Spleen (tissue), 11 donors: ENCODE results near the gene KCNQ1. TPM values are rescaled to one million over a fixed set of nuclear protein-coding genes. Genes with fewer than 3 reads are reported as not detected.

ENCODE experiments used
- DNase-seq: peaks from one replicate; pipeline ENCODE4 v3.0.0-alpha.2; 2020
- H3K27ac ChIP-seq, 8 donors: fragments of 200-600 bp; sonication (generic) in 7 of 8; 1 replicate in 4 of 8; 2 replicates in 4 of 8; pipeline versions ENCODE4 v1.5.0 to v1.8.0; 2016 to 2021; ENCODE audit warnings: inconsistent platforms in 4 of 8, mild to moderate bottlenecking in 4 of 8, moderate library complexity in 1 of 8
- H3K27me3 ChIP-seq, 7 donors: fragments of 200-600 bp; sonication (generic) in 6 of 7; replicated peaks in 1 of 7; 1 replicate in 4 of 7; 2 replicates in 3 of 7; pipeline versions ENCODE4 v1.5.0 to v1.8.0; 2016 to 2021; ENCODE audit warnings: inconsistent platforms in 3 of 7, mild to moderate bottlenecking in 1 of 7
- H3K36me3 ChIP-seq, 6 donors: fragments of 200-600 bp; sonication (generic) in 5 of 6; 1 replicate in 4 of 6; 2 replicates in 2 of 6; pipeline versions ENCODE4 v1.5.0 to v1.8.0; 2016 to 2021; ENCODE audit warnings: inconsistent platforms in 2 of 6
- H3K4me1 ChIP-seq, 6 donors: fragments of 200-600 bp; sonication (generic) in 5 of 6; 1 replicate in 3 of 6; 2 replicates in 3 of 6; pipeline versions ENCODE4 v1.5.0 to v1.8.0; 2016 to 2021; ENCODE audit warnings: inconsistent platforms in 3 of 6
- H3K4me3 ChIP-seq, 8 donors: fragments of 200-600 bp; sonication (generic) in 7 of 8; 1 replicate in 4 of 8; 2 replicates in 4 of 8; pipeline versions ENCODE4 v1.5.0 to v1.8.0; 2016 to 2021; ENCODE audit warnings: inconsistent platforms in 4 of 8, mild to moderate bottlenecking in 4 of 8, moderate library complexity in 2 of 8
- H3K9me3 ChIP-seq, 8 donors: fragments of 200-600 bp; sonication (generic) in 7 of 8; 1 replicate in 4 of 8; 2 replicates in 4 of 8; pipeline versions ENCODE4 v1.5.0 to v1.8.0; 2016 to 2021; ENCODE audit warnings: inconsistent platforms in 4 of 8
- CTCF ChIP-seq, 11 experiments: fragments of 200-600 bp in 7 of 11; fragments of 450-650 bp in 4 of 11; sonication (generic) in 4 of 11; IDR thresholded peaks in 8 of 11; conservative IDR thresholded peaks in 3 of 11; 1 replicate in 7 of 11; 2 replicates in 4 of 11; pipeline versions ENCODE4 v1.4.0 to v1.8.0; 2016 to 2021; ENCODE audit warnings: antibody characterized with exemption in 11 of 11, inconsistent platforms in 4 of 11, mild to moderate bottlenecking in 1 of 11
- POLR2A ChIP-seq, 3 donors: fragments of 450-650 bp; IDR thresholded peaks; one replicate each; pipeline ENCODE4 v1.5.1; 2017; ENCODE audit warnings: antibody characterized with exemption in 3 of 3, mild to moderate bottlenecking in 1 of 3
- POLR2AphosphoS5 ChIP-seq, 3 donors: sonication (generic); formaldehyde crosslinking; IDR thresholded peaks; one replicate each; pipeline ENCODE4 v1.5.1; 2017; ENCODE audit warnings: antibody characterized with exemption in 3 of 3
- WGBS, 5 donors: extraction: QIAGEN DNeasy Blood & Tissue Kit in 3 of 5; methylation state at CpG; one replicate each; pipeline versions ENCODE4 v1.1.5 to v1.1.7; 2013 to 2018; 5-methylcytosine and 5-hydroxymethylcytosine counted together
- intact Hi-C: fragments of 100-400 bp; cut with DNase I; formaldehyde crosslinking; loops from one replicate; pipeline ENCODE4 v1.15.0; 2023; ENCODE audit warnings: low total_unique reads
- polyA plus RNA-seq, 3 donors: library from polyadenylated mRNA; stranded (reverse); fragments of 200-250 nt; gene quantifications; one replicate each; pipeline ENCODE4 v1.2.1, GENCODE V29; 2013
- total RNA-seq, 7 donors: library from RNA; depleted of rRNA in 3 of 7; stranded (reverse); fragments of >200 nt in 3 of 7; fragmentation: NEBNext Ultra II Directional in 4 of 7; extraction: Animal tissue kit (Norgen Biotek cat#: 25700) in 4 of 7; gene quantifications; one replicate each; pipeline versions ENCODE4 v1.1.0 to v1.2.1, GENCODE V29; 2016 to 2021
- donor health status: healthy with polysubstance abuse.
- donor health status: DM: no; HTN: no; CAD: no; lungs with moderate emphysema.
- donor health status: DM: no; HTN: no; CAD: no.
- donor health status: Bipolar disorder and iron deficiency.
- donor health status: healthy.
- donor health status: DM: no; HTN: no; CAD: no.
- donor health status: DM: yes; HTN: yes; CAD: no.

KCNQ1 gene
- total and polyA plus RNA-seq, 10 donors: 3.3 to 21.6 (median 13.5) TPM

- DNase-seq: no peak
- Histone ChIP-seq H3K4me1 (peaks cover 0 to 10% (median 5%) of the 10 kb centered on the region in 6 donors), H3K9me3 (no peaks in the 10 kb centered on the region), H3K4me3 (no peak overlapping the region), H3K36me3 (no peaks in the 10 kb centered on the region), H3K27me3 (peaks cover 0 to 31% (median 16%) of the 10 kb centered on the region in 7 donors), H3K27ac (no peak overlapping the region)
- intact Hi-C loops: no loop called here
- no peak for TF ChIP-seq CTCF (IDR thresholded peaks at IDR 0.05 in 8 of 11, conservative IDR thresholded peaks at IDR 0.05 in 3 of 11)
- 75 to 88% (median 85%) methylated on average over 2 to 18 of the region's 18 CpGs for WGBS, 5 donors
Measured at GRCh38 chr11:2857918-2858317, 413.1 kb downstream of the KCNQ1 start.

- WGBS, 5 donors: 64 to 88% (median 80%) methylated on average over 10 to 16 of the region's 16 CpGs
- DNase-seq: no peak
Measured at GRCh38 chr11:2858995-2859698, 414.3 kb downstream of the KCNQ1 start.

GRCh38 chr11:2859699-2860037 is 414.9 kb downstream of the KCNQ1 start:
- peaks cover 0 to 48% (median 23%) of the 10 kb centered on the region in 7 donors for H3K27me3 ChIP-seq
- intact Hi-C loops: no loop called here
- H3K27ac ChIP-seq: no peak overlapping the region
- 90 to 95% (median 92%) methylated on average over 7 to 10 of the region's 10 CpGs for WGBS, 5 donors
- no peaks in the 10 kb centered on the region for H3K9me3 ChIP-seq
- no peak for TF ChIP-seq POLR2AphosphoS5 (IDR thresholded peaks at IDR 0.05)
- no peak for TF ChIP-seq CTCF (IDR thresholded peaks at IDR 0.05 in 8 of 11, conservative IDR thresholded peaks at IDR 0.05 in 3 of 11)
- TF ChIP-seq POLR2A (IDR thresholded peaks at IDR 0.05): no peak
- DNase-seq: no peak
- no peak overlapping the region for H3K4me3 ChIP-seq
- no peaks in the 10 kb centered on the region for H3K36me3 ChIP-seq
- H3K4me1 ChIP-seq: peaks cover 0 to 16% (median 5%) of the 10 kb centered on the region in 6 donors

More at GRCh38 chr11:2858995-2859698, 414.3 kb downstream of the KCNQ1 start:
- Histone ChIP-seq H3K9me3 (no peaks in the 10 kb centered on the region), H3K4me3 (no peak overlapping the region), H3K27ac (no peak overlapping the region), H3K36me3 (no peaks in the 10 kb centered on the region), H3K4me1 (peaks cover 0 to 16% (median 5%) of the 10 kb centered on the region in 6 donors), H3K27me3 (peaks cover 0 to 43% (median 23%) of the 10 kb centered on the region in 7 donors)
- TF ChIP-seq POLR2A (IDR thresholded peaks at IDR 0.05) (no peak), CTCF (IDR thresholded peaks at IDR 0.05 in 8 of 11, conservative IDR thresholded peaks at IDR 0.05 in 3 of 11) (no peak), POLR2AphosphoS5 (IDR thresholded peaks at IDR 0.05) (no peak)
- intact Hi-C loops: no loop called here

GRCh38 chr11:2860636-2861035 is 415.8 kb downstream of the KCNQ1 start:
- 60 to 71% (median 63%) methylated on average over 7 of the region's 7 CpGs for WGBS, 5 donors
- DNase-seq: no peak
- intact Hi-C loops: no loop called here
- H3K36me3 ChIP-seq: no peaks in the 10 kb centered on the region
- H3K27me3 ChIP-seq: peaks cover 0 to 52% (median 23%) of the 10 kb centered on the region in 7 donors
- no peaks in the 10 kb centered on the region for H3K9me3 ChIP-seq
- no peak overlapping the region for H3K4me3 ChIP-seq
- peaks cover 0 to 16% (median 5%) of the 10 kb centered on the region in 6 donors for H3K4me1 ChIP-seq
- TF ChIP-seq POLR2AphosphoS5 (IDR thresholded peaks at IDR 0.05) (no peak), POLR2A (IDR thresholded peaks at IDR 0.05) (no peak), CTCF (IDR thresholded peaks at IDR 0.05 in 8 of 11, conservative IDR thresholded peaks at IDR 0.05 in 3 of 11) (no peak)
- H3K27ac ChIP-seq: no peak overlapping the region
